Small intestine (tissue), 7 donors: ENCODE data around the gene PPP1CA. TPM values are rescaled to one million over a fixed set of nuclear protein-coding genes. Genes with fewer than 3 reads are reported as not detected.

Experiments used
- DNase-seq, 2 donors: peaks; one replicate each; pipeline versions ENCODE4 v3.0.0 to v3.0.0-alpha.2; 2013
- FAIRE-seq: peaks from 2 replicates; lab custom pipeline; 2012; peaks lifted over from hg19 to GRCh38; lab: Jason Lieb, UNC
- H3K27ac ChIP-seq, 3 donors: one replicate each; pipeline ENCODE4 v1.5.1; 2013; ENCODE audit warnings: low read length in 2 of 3, mild to moderate bottlenecking in 2 of 3, control low read depth in 1 of 3, inconsistent platforms in 1 of 3, low read depth in 1 of 3, moderate library complexity in 1 of 3
- H3K27me3 ChIP-seq, 3 donors: one replicate each; pipeline ENCODE4 v1.6.1; 2013; ENCODE audit warnings: low read length in 3 of 3, inconsistent platforms in 1 of 3; ENCODE audit not compliant: control insufficient read depth in 3 of 3, insufficient read depth in 3 of 3
- H3K36me3 ChIP-seq, 3 donors: one replicate each; pipeline ENCODE4 v1.6.1; 2013; ENCODE audit warnings: low read length in 3 of 3, inconsistent platforms in 1 of 3, low read depth in 1 of 3, mild to moderate bottlenecking in 1 of 3, moderate library complexity in 1 of 3; ENCODE audit not compliant: control insufficient read depth in 3 of 3, insufficient read depth in 2 of 3
- H3K4me1 ChIP-seq, 3 donors: one replicate each; pipeline ENCODE4 v1.6.1; 2013; ENCODE audit warnings: low read length in 2 of 3, inconsistent platforms in 1 of 3, low read depth in 1 of 3, mild to moderate bottlenecking in 1 of 3, moderate library complexity in 1 of 3; ENCODE audit not compliant: control insufficient read depth in 3 of 3, insufficient read depth in 2 of 3
- H3K4me3 ChIP-seq, 3 donors: one replicate each; pipeline ENCODE4 v1.5.1; 2013; ENCODE audit warnings: low read length in 3 of 3, control low read depth in 1 of 3, inconsistent platforms in 1 of 3, low read depth in 1 of 3, mild to moderate bottlenecking in 1 of 3, moderate library complexity in 1 of 3
- H3K9me3 ChIP-seq, 2 donors: one replicate each; pipeline ENCODE4 v1.6.1; 2013; ENCODE audit warnings: low read depth in 1 of 2, low read length in 1 of 2; ENCODE audit not compliant: control insufficient read depth in 2 of 2, insufficient read depth in 1 of 2
- WGBS, 3 donors: extraction: QIAGEN DNeasy Blood & Tissue Kit; methylation state at CpG; one replicate each; pipeline ENCODE4 v1.1.7; 2013; 5-methylcytosine and 5-hydroxymethylcytosine counted together
- polyA plus RNA-seq, 4 donors: library from polyadenylated mRNA; stranded (reverse) in 3 of 4; unstranded in 1 of 4; fragments of 200-250 nt in 3 of 4; fragments of 120-200 nt in 1 of 4; gene quantifications; one replicate each; pipeline versions ENCODE4 v1.2.1 to v1.2.3, GENCODE V29; 2013
- donor health status: healthy with polysubstance abuse.
- donor health status: control.
- donor health status: control.
- donor health status: Bipolar disorder and iron deficiency.
- donor health status: healthy.

Gene PPP1CA
- polyA plus RNA-seq, 4 donors = 123 to 211 (median 187) TPM

GRCh38 chr11:67365736-67366444, 35.8 kb downstream of the PPP1CA start:
- no peak for FAIRE-seq
- H3K36me3 ChIP-seq = peaks cover 0 to 58% (median 0%) of the 10 kb centered on the region in 3 donors
- no peaks in the 10 kb centered on the region for H3K27me3 ChIP-seq
- peak overlapping the region in 1 of 3 donors; percentile 90 for H3K27ac ChIP-seq
- no peak for DNase-seq
- H3K4me3 ChIP-seq = peak overlapping the region in 1 of 3 donors; percentile 4
- H3K9me3 ChIP-seq = no peaks in the 10 kb centered on the region
- WGBS, 3 donors = 70 to 89% (median 82%) methylated on average over 14 of the region's 14 CpGs
- H3K4me1 ChIP-seq = peaks cover 0 to 58% (median 0%) of the 10 kb centered on the region in 3 donors

- Histone ChIP-seq H3K36me3 (peaks cover 0 to 54% (median 0%) of the 10 kb centered on the region in 3 donors), H3K4me1 (peaks cover 0 to 53% (median 0%) of the 10 kb centered on the region in 3 donors), H3K4me3 (no peak overlapping the region), H3K27me3 (no peaks in the 10 kb centered on the region), H3K9me3 (no peaks in the 10 kb centered on the region), H3K27ac (peak overlapping the region in 1 of 3 donors; percentile 90)
- 83 to 87% (median 84%) methylated on average over 21 to 24 of the region's 24 CpGs for WGBS, 3 donors
- peak in 1 of 2 donors; percentile 57 for DNase-seq
- FAIRE-seq = no peak
Measured at GRCh38 chr11:67364783-67365722, 36.6 kb downstream of the PPP1CA start.

DNA sequence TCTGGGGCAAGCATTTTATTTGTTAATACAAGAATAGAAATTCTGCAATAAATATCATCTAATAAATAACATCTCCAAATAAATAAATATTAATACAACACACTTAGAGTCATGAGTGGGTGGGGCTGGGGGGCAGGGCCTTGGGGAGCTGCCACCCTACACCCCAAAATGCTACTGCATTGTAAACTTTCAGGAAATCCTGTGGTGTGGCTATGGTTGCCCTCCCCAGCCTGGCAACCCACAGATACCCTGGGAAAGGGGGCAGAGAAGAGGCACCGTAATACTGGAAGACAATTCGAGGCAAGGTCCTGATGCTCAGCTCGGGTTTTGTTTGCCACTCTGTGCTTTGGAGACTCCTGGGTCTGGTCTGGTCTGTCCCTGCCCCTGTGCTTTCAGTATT, 37.5 kb downstream of the PPP1CA start:
- 82 to 86% (median 82%) methylated on average over 3 of the region's 3 CpGs for WGBS, 3 donors
- Histone ChIP-seq H3K9me3 (no peaks in the 10 kb centered on the region), H3K27me3 (no peaks in the 10 kb centered on the region), H3K36me3 (peaks cover 0 to 45% (median 0%) of the 10 kb centered on the region in 3 donors), H3K27ac (no peak overlapping the region), H3K4me1 (peaks cover 0 to 48% (median 0%) of the 10 kb centered on the region in 3 donors), H3K4me3 (no peak overlapping the region)
- DNase-seq (no peak), FAIRE-seq (no peak)

DNA sequence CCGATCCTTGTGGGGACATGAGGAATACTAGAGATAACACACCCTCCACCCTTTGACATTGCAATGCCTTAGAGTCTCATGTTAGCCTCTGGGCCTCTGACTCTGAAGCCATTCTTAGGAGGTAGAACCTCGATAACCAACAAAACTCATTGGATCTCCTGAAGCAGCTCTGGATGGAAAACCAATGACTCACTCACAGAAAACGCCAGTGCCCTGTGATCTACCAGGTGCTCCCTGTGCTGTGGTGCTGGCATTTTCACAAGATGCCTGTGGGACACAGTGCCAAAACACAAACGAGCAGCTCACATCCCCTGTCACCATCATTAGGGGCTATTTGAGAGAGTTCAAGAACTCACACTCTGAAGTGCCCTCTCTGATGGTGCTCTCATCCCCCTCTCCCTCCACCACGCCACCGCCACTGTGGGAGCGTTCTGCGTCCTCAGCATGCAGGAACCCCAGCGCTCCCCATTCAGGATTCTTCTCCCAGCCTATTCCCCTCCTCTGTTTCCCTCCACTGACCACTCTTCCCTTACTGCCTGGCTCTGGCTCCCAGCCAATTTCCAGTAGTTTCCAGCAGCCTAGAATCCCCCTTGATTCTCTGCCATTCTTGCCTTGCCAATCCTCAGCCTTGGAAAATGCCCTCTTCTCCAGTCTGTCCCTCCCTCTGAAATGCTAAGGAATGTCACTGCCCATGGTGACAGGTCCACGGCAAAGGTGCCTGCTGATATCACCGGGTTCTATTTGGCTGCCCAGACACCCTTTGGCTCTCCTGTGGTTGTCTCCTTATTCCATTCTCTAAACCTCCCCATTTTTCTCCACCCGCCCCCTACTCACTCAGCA, 43.6 kb downstream of the PPP1CA start:
- no peaks in the 10 kb centered on the region for H3K27me3 ChIP-seq
- DNase-seq = no peak
- H3K9me3 ChIP-seq = no peaks in the 10 kb centered on the region
- no peak for FAIRE-seq
- peaks cover 4 to 42% (median 5%) of the 10 kb centered on the region in 3 donors for H3K4me1 ChIP-seq
- no peak overlapping the region for H3K4me3 ChIP-seq
- no peak overlapping the region for H3K27ac ChIP-seq
- H3K36me3 ChIP-seq = peaks cover 0 to 4% (median 0%) of the 10 kb centered on the region in 3 donors
- 80 to 84% (median 82%) methylated on average over 12 of the region's 12 CpGs for WGBS, 3 donors

DNA sequence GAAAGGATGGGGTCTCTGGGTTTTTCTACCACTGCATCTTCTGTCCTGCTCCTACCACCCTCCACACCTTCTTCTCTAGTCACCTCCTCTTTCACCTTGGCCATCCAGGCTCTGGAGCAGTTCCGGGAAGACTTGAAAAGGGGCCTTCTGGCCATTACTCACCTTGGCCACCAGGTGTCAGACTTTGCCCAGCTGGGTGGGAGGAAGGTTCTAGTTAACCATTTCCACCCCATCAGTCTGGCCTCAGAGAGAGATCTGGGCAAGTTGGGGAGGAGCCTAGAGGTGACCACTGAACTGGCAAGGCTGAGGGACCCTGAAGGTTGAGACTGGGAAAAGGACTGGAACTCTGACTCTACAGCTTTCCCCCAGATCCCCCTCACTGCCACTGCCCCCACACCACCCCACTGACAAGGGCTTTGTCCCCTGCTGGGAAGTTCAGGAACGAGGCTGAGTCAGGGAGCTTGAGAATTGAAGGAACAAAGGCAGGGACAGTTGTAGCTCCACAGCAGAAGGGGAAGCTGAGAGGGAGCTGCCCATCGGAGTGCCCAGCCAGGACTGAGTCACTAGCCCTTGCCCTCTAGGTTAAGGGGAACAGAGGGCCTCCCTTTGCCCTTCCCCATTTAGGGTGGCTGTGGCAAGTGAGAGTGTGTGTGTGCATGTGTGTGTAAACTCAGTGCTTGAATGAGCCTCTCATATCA, 44.6 kb downstream of the PPP1CA start:
- Histone ChIP-seq H3K4me3 (peak overlapping the region in 1 of 3 donors; percentile 27), H3K27ac (peak overlapping the region; percentile 92 to 99 (median 99)), H3K4me1 (peaks cover 4 to 52% (median 5%) of the 10 kb centered on the region in 3 donors), H3K9me3 (no peaks in the 10 kb centered on the region), H3K27me3 (no peaks in the 10 kb centered on the region), H3K36me3 (peaks cover 0 to 4% (median 0%) of the 10 kb centered on the region in 3 donors)
- no peak for FAIRE-seq
- peak; percentile 88 to 90 for DNase-seq
- 27 to 39% (median 33%) methylated on average over 3 of the region's 3 CpGs for WGBS, 3 donors

GRCh38 chr11:67356387-67356863, 45.2 kb downstream of the PPP1CA start:
- FAIRE-seq = no peak

GRCh38 chr11:67355794-67356386, 45.8 kb downstream of the PPP1CA start:
- DNase-seq = peak; percentile 39 to 78
- peak overlapping the region; percentile 92 to 99 (median 99) for H3K27ac ChIP-seq
- no peak for FAIRE-seq
- peaks cover 0 to 13% (median 0%) of the 10 kb centered on the region in 3 donors for H3K36me3 ChIP-seq
- WGBS, 3 donors = 47 to 70% (median 51%) methylated on average over 4 of the region's 4 CpGs
- H3K4me1 ChIP-seq = peaks cover 4 to 62% (median 5%) of the 10 kb centered on the region in 3 donors
- H3K9me3 ChIP-seq = no peaks in the 10 kb centered on the region
- no peak overlapping the region for H3K4me3 ChIP-seq
- no peaks in the 10 kb centered on the region for H3K27me3 ChIP-seq

More at GRCh38 chr11:67356387-67356863, 45.2 kb downstream of the PPP1CA start:
- H3K4me1 ChIP-seq = peaks cover 4 to 58% (median 5%) of the 10 kb centered on the region in 3 donors
- DNase-seq = no peak
- H3K4me3 ChIP-seq = peak overlapping the region in 1 of 3 donors; percentile 27
- H3K36me3 ChIP-seq = peaks cover 0 to 8% (median 0%) of the 10 kb centered on the region in 3 donors
- 28 to 46% (median 44%) methylated on average over 3 to 4 of the region's 4 CpGs for whole genome bisulfite sequencing, 3 donors
- H3K27me3 ChIP-seq = no peaks in the 10 kb centered on the region
- peak overlapping the region; percentile 92 to 99 (median 99) for H3K27ac ChIP-seq
- no peaks in the 10 kb centered on the region for H3K9me3 ChIP-seq
